Body of pancreas (tissue), 4 donors: ENCODE data around the gene KASH5. TPM values are rescaled to one million over a fixed set of nuclear protein-coding genes. Genes with fewer than 3 reads are reported as not detected.
A peak's percentile ranks its signal among the peaks of the same experiment; 100 is the strongest.

Source experiments
- ATAC-seq: fragments of 150-250 bp; one replicate; pipeline ENCODE4 v1.9.1; 2016
- DNase-seq, 4 donors: peaks; one replicate each; pipeline ENCODE4 v3.0.0-alpha.2; 2019
- H3K27ac ChIP-seq, 4 donors: fragments of 200-600 bp; sonication (generic); 1 replicate in 3 of 4; 2 replicates in 1 of 4; pipeline versions ENCODE4 v1.5.1 to v1.6.1; 2016 to 2019; ENCODE audit warnings: mild to moderate bottlenecking in 1 of 4, mixed read lengths in 1 of 4, moderate library complexity in 1 of 4
- H3K27me3 ChIP-seq, 2 donors: fragments of 200-600 bp; sonication (generic); one replicate each; pipeline ENCODE4 v1.6.0; 2016; ENCODE audit warnings: mild to moderate bottlenecking in 1 of 2
- H3K36me3 ChIP-seq, 2 donors: fragments of 200-600 bp; sonication (generic); replicated peaks in 1 of 2; 2 replicates each; pipeline ENCODE4 v1.5.1; 2016; ENCODE audit warnings: low read depth in 2 of 2; ENCODE audit not compliant: insufficient read depth in 1 of 2
- H3K4me1 ChIP-seq: fragments of 200-600 bp; sonication (generic); one replicate; pipeline ENCODE4 v1.6.0; 2016
- H3K4me3 ChIP-seq, 2 donors: fragments of 200-600 bp; sonication (generic); 1 replicate in 1 of 2; 2 replicates in 1 of 2; pipeline ENCODE4 v1.5.1; 2016 to 2019
- H3K9me3 ChIP-seq, 3 donors: fragments of 200-600 bp; sonication (generic); 1 replicate in 2 of 3; 2 replicates in 1 of 3; pipeline ENCODE4 v1.5.1; 2016
- POLR2A ChIP-seq, 3 donors: fragments of 450-650 bp; IDR thresholded peaks; one replicate each; pipeline ENCODE4 v1.6.1; 2016; ENCODE audit warnings: antibody characterized with exemption in 3 of 3, mild to moderate bottlenecking in 2 of 3
- WGBS, 2 donors: methylation state at CpG; one replicate each; pipeline ENCODE4 v1.1.5; 2017; 5-methylcytosine and 5-hydroxymethylcytosine counted together
- intact Hi-C: fragments of 100-400 bp; cut with DNase I; formaldehyde crosslinking; loops from one replicate; pipeline ENCODE4 v1.15.1; 2023
- total RNA-seq, 2 donors: library from RNA; depleted of rRNA; stranded (reverse); fragments of >200 nt; gene quantifications; one replicate each; pipeline ENCODE4 v1.1.0, GENCODE V29; 2016
- TF ChIP-seq, protein P1 (sequence below), 7 experiments: fragments of 450-650 bp in 4 of 7; fragments of 200-600 bp in 3 of 7; sonication (generic) in 3 of 7; IDR thresholded peaks; one replicate each; pipeline ENCODE4 v1.5.1; 2016 to 2019; ENCODE audit warnings: antibody characterized with exemption in 7 of 7

The KASH5 gene
- total RNA-seq, 2 donors from 2014 or later: 0.66 to 2.6 TPM

DNA sequence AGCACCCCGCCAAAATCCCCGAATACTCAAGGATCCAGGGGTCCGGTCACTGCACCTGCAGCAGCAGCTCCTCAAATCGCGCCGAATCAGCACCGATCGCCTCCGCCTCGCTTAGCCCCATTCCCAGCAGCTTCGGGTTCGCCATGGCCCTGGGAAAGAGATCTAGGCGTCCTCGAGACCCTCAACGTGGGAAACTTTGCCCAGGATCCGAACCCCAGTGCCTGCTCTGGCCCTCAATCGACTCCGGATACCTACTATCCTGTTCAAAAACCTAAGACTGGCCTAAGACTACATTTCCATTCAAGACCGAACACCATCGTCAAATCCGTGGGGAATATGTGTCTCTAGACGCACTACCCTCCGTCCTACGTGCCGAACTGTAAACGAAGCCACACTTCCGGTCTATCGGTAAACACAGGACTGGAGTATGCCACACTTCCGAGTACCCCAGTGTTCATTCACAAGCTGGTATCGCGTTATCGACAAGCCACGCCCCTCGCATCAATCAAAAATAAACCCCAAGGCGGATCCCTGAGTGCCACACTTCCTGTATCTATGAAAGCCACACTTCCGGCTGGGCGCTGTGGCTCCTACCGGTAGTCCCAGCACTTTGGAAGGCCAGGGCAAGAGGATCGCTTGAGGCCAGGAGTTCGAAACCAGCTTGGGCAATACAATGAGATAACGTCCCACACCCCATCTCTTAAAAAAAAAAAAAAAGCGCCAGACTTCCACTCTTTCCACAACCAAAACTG, 63.6 kb downstream of the KASH5 start, which contains the start of gene PIH1D1:
Gene PIH1D1 (minus strand): TSS at position 385 of the 752 bp plus-strand sequence. CDS start 240 bp downstream, at position 145.
- intact Hi-C loops: no loop called here
- DNase-seq: peak; percentile 98 to 100 (median 99)
- no peaks in the 10 kb centered on the region for H3K27me3 ChIP-seq
- H3K4me1 ChIP-seq: peaks cover 29% of the 10 kb centered on the region
- peak within 1 kb of the TSS; percentile 88 to 97 (median 94) for H3K27ac ChIP-seq
- peak within 1 kb of the TSS; percentile 53 to 90 for H3K4me3 ChIP-seq
- TF ChIP-seq, protein P1, sequence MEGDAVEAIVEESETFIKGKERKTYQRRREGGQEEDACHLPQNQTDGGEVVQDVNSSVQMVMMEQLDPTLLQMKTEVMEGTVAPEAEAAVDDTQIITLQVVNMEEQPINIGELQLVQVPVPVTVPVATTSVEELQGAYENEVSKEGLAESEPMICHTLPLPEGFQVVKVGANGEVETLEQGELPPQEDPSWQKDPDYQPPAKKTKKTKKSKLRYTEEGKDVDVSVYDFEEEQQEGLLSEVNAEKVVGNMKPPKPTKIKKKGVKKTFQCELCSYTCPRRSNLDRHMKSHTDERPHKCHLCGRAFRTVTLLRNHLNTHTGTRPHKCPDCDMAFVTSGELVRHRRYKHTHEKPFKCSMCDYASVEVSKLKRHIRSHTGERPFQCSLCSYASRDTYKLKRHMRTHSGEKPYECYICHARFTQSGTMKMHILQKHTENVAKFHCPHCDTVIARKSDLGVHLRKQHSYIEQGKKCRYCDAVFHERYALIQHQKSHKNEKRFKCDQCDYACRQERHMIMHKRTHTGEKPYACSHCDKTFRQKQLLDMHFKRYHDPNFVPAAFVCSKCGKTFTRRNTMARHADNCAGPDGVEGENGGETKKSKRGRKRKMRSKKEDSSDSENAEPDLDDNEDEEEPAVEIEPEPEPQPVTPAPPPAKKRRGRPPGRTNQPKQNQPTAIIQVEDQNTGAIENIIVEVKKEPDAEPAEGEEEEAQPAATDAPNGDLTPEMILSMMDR (IDR thresholded peaks at IDR 0.05): peak in 6 of 7 experiments; percentile 12 to 50 (median 46)
- TF ChIP-seq POLR2A (IDR thresholded peaks at IDR 0.05): peak in 2 of 3 donors; percentile 60 to 71
- ATAC-seq: peak; percentile 83
- no peaks in the 10 kb centered on the region for H3K36me3 ChIP-seq
- H3K9me3 ChIP-seq: no peaks in the 10 kb centered on the region
- WGBS, 2 donors: 0 to 1% methylated on average over 18 to 42 of the region's 42 CpGs

DNA sequence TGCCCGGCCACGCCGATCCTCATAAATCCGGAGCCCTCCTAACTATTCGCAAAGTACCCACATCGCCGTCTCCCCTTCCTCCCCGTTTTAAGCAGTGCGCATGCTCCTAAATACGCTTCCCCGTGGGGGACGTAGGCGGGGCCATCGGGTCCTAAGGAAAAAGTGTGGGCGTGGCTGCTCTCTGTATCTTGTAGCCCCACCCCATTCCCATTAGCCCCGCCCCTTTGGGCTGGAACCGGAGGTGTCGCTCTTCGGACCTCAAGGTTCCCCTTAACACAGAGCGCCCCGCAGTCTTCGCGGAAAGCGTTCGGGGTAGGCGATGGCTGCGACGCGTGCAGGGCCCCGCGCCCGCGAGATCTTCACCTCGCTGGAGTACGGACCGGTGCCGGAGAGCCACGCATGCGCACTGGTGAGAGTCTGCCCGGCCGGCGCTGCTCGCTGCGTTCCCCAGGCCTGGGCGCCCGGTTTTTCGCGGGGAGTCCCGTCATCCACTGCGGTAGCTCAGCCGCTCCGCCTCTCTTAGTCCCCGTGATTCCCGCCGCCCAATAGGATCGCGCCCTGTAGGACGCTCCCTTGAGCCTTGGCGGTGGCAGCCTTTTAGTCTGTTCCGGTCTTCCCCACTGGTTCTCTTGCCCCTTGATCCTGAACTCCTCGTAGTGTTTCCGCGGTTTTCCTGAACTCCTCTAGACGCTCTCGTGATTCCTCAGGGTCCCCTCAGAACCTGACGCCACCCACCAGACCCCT, 65.1 kb downstream of the KASH5 start, which contains the start of gene ALDH16A1:
Gene ALDH16A1 (plus strand): TSS at position 213 of the 744 bp plus-strand sequence. CDS start 107 bp downstream, at position 320.
- intact Hi-C loops: no loop called here
- Histone ChIP-seq H3K36me3 (no peaks in the 10 kb centered on the region), H3K27ac (peak within 1 kb of the TSS; percentile 88 to 97 (median 94)), H3K27me3 (no peaks in the 10 kb centered on the region), H3K4me1 (peaks cover 29% of the 10 kb centered on the region), H3K4me3 (peak within 1 kb of the TSS; percentile 31 to 40), H3K9me3 (no peaks in the 10 kb centered on the region)
- ATAC-seq (peak; percentile 88), DNase-seq (peak; percentile 98 to 99 (median 98))
- TF ChIP-seq, protein P1 (IDR thresholded peaks at IDR 0.05): no peak
- peak; percentile 73 to 92 (median 91) for TF ChIP-seq POLR2A (IDR thresholded peaks at IDR 0.05)
- WGBS, 2 donors: 0 to 2% methylated on average over 6 to 66 of the region's 66 CpGs

DNA sequence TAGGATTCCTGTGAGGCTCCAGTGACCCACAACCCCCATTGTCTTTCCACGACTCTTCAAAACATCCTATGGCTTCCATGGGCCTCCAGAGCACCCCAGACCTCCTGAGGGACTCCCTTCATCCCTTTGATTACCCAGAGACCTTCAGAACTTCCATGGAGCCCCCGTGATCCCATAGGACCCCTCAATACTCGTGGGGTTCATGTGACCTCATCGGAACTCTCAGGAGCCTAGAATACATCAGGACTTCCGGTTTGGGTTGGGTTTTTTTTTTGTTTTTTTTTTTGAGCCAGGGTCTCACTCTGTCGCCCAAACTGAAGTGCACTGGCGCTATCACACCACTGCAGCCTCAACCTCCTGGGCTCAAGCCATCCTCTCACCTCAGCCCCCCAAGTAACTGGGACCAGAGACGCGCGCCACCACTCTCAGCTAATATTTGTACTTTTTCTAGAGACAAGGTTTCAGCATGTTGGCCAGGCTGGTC, 65.8 kb downstream of the KASH5 start:
- peaks cover 29% of the 10 kb centered on the region for H3K4me1 ChIP-seq
- H3K4me3 ChIP-seq: peak overlapping the region; percentile 31 to 40
- H3K36me3 ChIP-seq: no peaks in the 10 kb centered on the region
- no peak for DNase-seq
- TF ChIP-seq POLR2A (IDR thresholded peaks at IDR 0.05): no peak
- TF ChIP-seq, protein P1 (IDR thresholded peaks at IDR 0.05): peak in 1 of 7 experiments; percentile 7
- H3K9me3 ChIP-seq: no peaks in the 10 kb centered on the region
- WGBS, 2 donors: 36 to 42% methylated on average over 10 of the region's 10 CpGs
- peak overlapping the region; percentile 88 to 97 (median 94) for H3K27ac ChIP-seq
- no peaks in the 10 kb centered on the region for H3K27me3 ChIP-seq
- ATAC-seq: no peak
- intact Hi-C loops: no loop called here

DNA sequence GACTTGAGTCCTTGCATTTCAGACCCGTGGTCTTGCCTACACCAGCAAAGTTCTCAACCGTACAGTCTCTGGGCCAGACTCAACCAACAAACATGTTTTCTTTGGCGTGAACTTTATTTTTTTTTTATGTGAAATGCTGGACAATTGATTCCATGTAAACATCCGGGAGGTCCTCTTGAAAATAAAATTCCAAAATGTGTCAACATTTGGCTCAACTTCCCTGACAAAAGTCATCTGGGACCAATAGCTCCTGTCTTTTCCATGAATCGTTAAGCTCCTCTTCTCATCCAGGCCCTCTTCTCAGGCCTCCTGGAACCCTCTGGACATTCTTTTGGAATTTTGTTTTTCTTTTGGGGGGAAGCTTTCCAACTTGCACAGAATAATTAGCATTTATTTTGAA, 67.7 kb downstream of the KASH5 start:
- TF ChIP-seq, protein P1 (IDR thresholded peaks at IDR 0.05): no peak
- TF ChIP-seq POLR2A (IDR thresholded peaks at IDR 0.05): no peak
- WGBS, 2 donors: 68 to 74% methylated on average over 5 of the region's 5 CpGs
- ATAC-seq: no peak
- intact Hi-C loops: no loop called here
- no peaks in the 10 kb centered on the region for H3K27me3 ChIP-seq
- H3K4me1 ChIP-seq: peaks cover 19% of the 10 kb centered on the region
- no peak overlapping the region for H3K27ac ChIP-seq
- DNase-seq: no peak
- no peak overlapping the region for H3K4me3 ChIP-seq
- no peaks in the 10 kb centered on the region for H3K36me3 ChIP-seq
- H3K9me3 ChIP-seq: no peaks in the 10 kb centered on the region
